SK-N-SH (cell line): ENCODE data around the gene SV2B. TPM values are rescaled to one million over a fixed set of nuclear protein-coding genes. Genes with fewer than 3 reads are reported as not detected.

Experiments used
- CTCF ChIA-PET: fragments of 300-600, 350-600 bp; formaldehyde crosslinking; extraction: SDS; loops from one replicate; lab custom pipeline; 2021; lab: Yijun Ruan, JAX
- POLR2A ChIA-PET: fragments of 350-600 bp; sonication (Branson Sonifier 250); formaldehyde crosslinking; extraction: SDS; loops from one replicate; lab custom pipeline; 2020; ENCODE audit warnings: antibody characterized with exemption, inconsistent platforms; lab: Yijun Ruan, JAX
- DNase-seq: peaks from one replicate; pipeline ENCODE4 v3.0.0; 2012
- H2AFZ ChIP-seq: fragments of 200-600 bp; sonication (generic); 2 replicates; pipeline ENCODE4 v1.8.1; 2016; ENCODE audit warnings: antibody characterized with exemption, mild to moderate bottlenecking, low read depth
- H3F3A ChIP-seq: fragments of 200-600 bp; sonication (generic); replicated peaks from 2 replicates; pipeline ENCODE3; 2016; ENCODE audit warnings: antibody characterized with exemption, mild to moderate bottlenecking; ENCODE audit not compliant: insufficient read depth
- H3K27ac ChIP-seq, 2 experiments: fragments of 200-500 bp in 1 of 2; fragments of 200-600 bp in 1 of 2; sonication (Bioruptor generic) in 1 of 2; sonication (generic), shearing (Covaris generic) in 1 of 2; 2 replicates each; pipeline versions ENCODE4 v1.5.1 to v1.6.1; 2014 to 2016; ENCODE audit warnings: low read depth in 2 of 2, inconsistent platforms in 1 of 2, low read length in 1 of 2, mild to moderate bottlenecking in 1 of 2, mixed read lengths in 1 of 2
- H3K27me3 ChIP-seq: fragments of 200-600 bp; sonication (generic), shearing (Covaris generic); 2 replicates; pipeline ENCODE4 v1.6.1; 2016; ENCODE audit warnings: mixed run types; ENCODE audit not compliant: insufficient read depth
- H3K36me3 ChIP-seq, 2 experiments: fragments of 200-500 bp in 1 of 2; fragments of 200-600 bp in 1 of 2; sonication (Bioruptor generic) in 1 of 2; sonication (generic) in 1 of 2; replicated peaks in 1 of 2; 2 replicates each; pipeline versions ENCODE3 to v1.5.1; 2014 to 2016; ENCODE audit warnings: low read length in 1 of 2, mild to moderate bottlenecking in 1 of 2; ENCODE audit not compliant: insufficient read depth in 2 of 2, control insufficient read depth in 1 of 2
- H3K4me1 ChIP-seq, 2 experiments: fragments of 200-500 bp in 1 of 2; fragments of 200-600 bp in 1 of 2; sonication (Bioruptor generic) in 1 of 2; sonication (generic), shearing (Covaris generic) in 1 of 2; 2 replicates each; pipeline versions ENCODE4 v1.5.1 to v1.6.1; 2014 to 2016; ENCODE audit warnings: low read depth in 1 of 2, low read length in 1 of 2, mixed run types in 1 of 2; ENCODE audit not compliant: insufficient read depth in 2 of 2, control insufficient read depth in 1 of 2
- H3K4me2 ChIP-seq: fragments of 200-600 bp; sonication (generic), shearing (Covaris generic); 2 replicates; pipeline ENCODE4 v1.6.1; 2017; ENCODE audit warnings: mixed run types
- H3K4me3 ChIP-seq, 2 experiments: fragments of 200-500 bp in 1 of 2; fragments of 200-600 bp in 1 of 2; sonication (Bioruptor generic) in 1 of 2; sonication (generic), shearing (Covaris generic) in 1 of 2; 2 replicates each; pipeline versions ENCODE4 v1.5.1 to v1.8.1; 2014 to 2016; ENCODE audit warnings: low read depth in 2 of 2, inconsistent platforms in 1 of 2, low read length in 1 of 2, mild to moderate bottlenecking in 1 of 2, mixed read lengths in 1 of 2, moderate library complexity in 1 of 2
- H3K79me2 ChIP-seq: fragments of 200-600 bp; sonication (generic); 2 replicates; pipeline ENCODE4 v1.8.1; 2017; ENCODE audit warnings: mild to moderate bottlenecking; ENCODE audit not compliant: insufficient read depth
- H3K9ac ChIP-seq: fragments of 200-600 bp; sonication (generic); 2 replicates; pipeline ENCODE4 v1.6.1; 2017; ENCODE audit warnings: mixed run types
- H3K9me2 ChIP-seq: fragments of 200-600 bp; sonication (generic); 2 replicates; pipeline ENCODE4 v1.6.1; 2017; ENCODE audit warnings: mixed run types
- H3K9me3 ChIP-seq: fragments of 200-600 bp; sonication (generic); 2 replicates; pipeline ENCODE4 v1.6.1; 2017; ENCODE audit warnings: mixed run types, mild to moderate bottlenecking, moderate library complexity
- H4K20me1 ChIP-seq: fragments of 200-600 bp; sonication (generic); 2 replicates; pipeline ENCODE4 v1.6.1; 2017; ENCODE audit warnings: mild to moderate bottlenecking, mixed run types; ENCODE audit not compliant: insufficient read depth
- CHD2 ChIP-seq: fragments of 150-350 bp; IDR thresholded peaks from 2 replicates; pipeline ENCODE4 v1.6.1; 2018; ENCODE audit warnings: low read length; ENCODE audit not compliant: partially characterized antibody
- EP300 ChIP-seq, 2 experiments: IDR thresholded peaks; 2 replicates each; pipeline versions ENCODE4 v1.4.0 to v1.6.1; 2012; ENCODE audit warnings: borderline replicate concordance in 1 of 2, low read depth in 1 of 2, low read length in 1 of 2
- FOSL2 ChIP-seq: IDR thresholded peaks from 2 replicates; pipeline ENCODE4 v1.4.0; 2012; ENCODE audit warnings: low read depth, mild to moderate bottlenecking, moderate library complexity, borderline replicate concordance
- IRF3 ChIP-seq: fragments of 150-350 bp; IDR thresholded peaks from 2 replicates; pipeline ENCODE4 v1.6.1; 2016; ENCODE audit warnings: mild to moderate bottlenecking, low read depth, low read length
- JUND ChIP-seq: IDR thresholded peaks from 2 replicates; pipeline ENCODE4 v1.4.0; 2012
- MEF2A ChIP-seq: IDR thresholded peaks from 2 replicates; pipeline ENCODE4 v1.4.0; 2012; ENCODE audit warnings: low read depth, borderline replicate concordance
- MXI1 ChIP-seq: IDR thresholded peaks from 2 replicates; pipeline ENCODE4 v1.6.1; 2012; ENCODE audit warnings: mild to moderate bottlenecking, low read depth, low read length, improper control_type of control experiment
- NFIC ChIP-seq: IDR thresholded peaks from 2 replicates; pipeline ENCODE4 v1.4.0; 2012; ENCODE audit warnings: borderline replicate concordance
- NRF1 ChIP-seq: IDR thresholded peaks from 2 replicates; pipeline ENCODE4 v1.6.1; 2012; ENCODE audit warnings: low read depth, mild to moderate bottlenecking, low read length
- PBX3 ChIP-seq: IDR thresholded peaks from 2 replicates; pipeline ENCODE4; 2012
- POLR2AphosphoS5 ChIP-seq: IDR thresholded peaks from 2 replicates; pipeline ENCODE4 v1.6.1; 2012; ENCODE audit warnings: low read depth, low read length
- RAD21 ChIP-seq: IDR thresholded peaks from 2 replicates; pipeline ENCODE4 v1.6.1; 2012; ENCODE audit warnings: mild to moderate bottlenecking, low read length
- RCOR1 ChIP-seq: fragments of 150-350 bp; IDR thresholded peaks from 2 replicates; pipeline ENCODE4 v1.6.1; 2017; ENCODE audit warnings: antibody characterized with exemption, low read length
- TEAD4 ChIP-seq: IDR thresholded peaks from 2 replicates; pipeline ENCODE4 v1.4.0; 2012; ENCODE audit warnings: mild to moderate bottlenecking, borderline replicate concordance; ENCODE audit not compliant: insufficient read depth
- USF1 ChIP-seq: IDR thresholded peaks from 2 replicates; pipeline ENCODE4 v1.4.0; 2012; ENCODE audit warnings: low read depth, borderline replicate concordance
- USF2 ChIP-seq: fragments of 150-350 bp; IDR thresholded peaks from 2 replicates; pipeline ENCODE4 v1.6.1; 2017; ENCODE audit warnings: antibody characterized with exemption, low read length, low read depth, borderline replicate concordance
- WGBS: methylation state at CpG from one replicate; pipeline ENCODE4 v1.1.6; 2017; ENCODE audit warnings: low lambda C conversion rate; 5-methylcytosine and 5-hydroxymethylcytosine counted together
- polyA plus RNA-seq, 3 experiments: library from polyadenylated mRNA; depleted of rRNA; stranded (reverse); fragments of >200 nt; gene quantifications; 2 replicates each; pipeline ENCODE4 v1.2.3, GENCODE V29; 2012
- TF ChIP-seq, protein P1 (sequence below): IDR thresholded peaks from 2 replicates; pipeline ENCODE4 v1.6.1; 2012; ENCODE audit warnings: mild to moderate bottlenecking, low read depth, low read length, moderate library complexity
- TF ChIP-seq, protein P2 (sequence below): fragments of 200-600 bp; sonication (generic); IDR thresholded peaks from 2 replicates; pipeline ENCODE4 v1.6.1; 2017; ENCODE audit warnings: antibody characterized with exemption, mild to moderate bottlenecking, moderate library complexity

Gene SV2B
- polyA plus RNA-seq, 1 of the 3 experiments (the other 2 are of a cell fraction) = not detected

DNA sequence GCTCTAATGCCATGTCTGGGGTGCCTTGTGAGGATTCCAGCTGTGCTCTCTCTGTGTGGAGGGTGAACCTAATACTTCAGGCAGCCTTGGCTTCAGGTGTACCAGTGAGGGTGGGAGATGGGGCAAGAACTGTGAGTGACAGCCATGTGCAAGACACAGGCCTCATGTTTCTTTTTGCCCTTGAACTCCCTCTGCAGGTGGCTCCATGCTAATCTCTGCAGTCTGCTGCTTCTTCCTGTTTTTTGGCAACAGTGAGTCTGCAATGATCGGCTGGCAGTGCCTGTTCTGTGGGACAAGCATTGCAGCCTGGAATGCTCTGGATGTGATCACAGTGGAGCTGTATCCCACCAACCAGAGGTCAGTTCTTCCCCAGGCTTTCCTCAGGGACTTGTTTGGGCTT is 189.3 kb downstream of the SV2B start:
- 80% methylated on average over 1 of the region's 1 CpG for WGBS
- H3K36me3 ChIP-seq = no peaks in the 10 kb centered on the region
- no peaks in the 10 kb centered on the region for H3K79me2 ChIP-seq
- CTCF ChIA-PET = interaction anchor here (1.8 kb wide), 1 partner anchor 13 kb away, joined by 6 read pairs; no protein-coding TSS in a partner anchor
- no peaks in the 10 kb centered on the region for H3K27me3 ChIP-seq
- no peaks in the 10 kb centered on the region for H4K20me1 ChIP-seq
- H3F3A ChIP-seq = no peaks in the 10 kb centered on the region
- no peak overlapping the region for H3K9ac ChIP-seq
- no peaks in the 10 kb centered on the region for H3K4me1 ChIP-seq
- no peak overlapping the region for H3K4me2 ChIP-seq
- H3K9me2 ChIP-seq = no peaks in the 10 kb centered on the region
- no peak overlapping the region for H2AFZ ChIP-seq
- no peak overlapping the region for H3K4me3 ChIP-seq
- peak; percentile 10 for DNase-seq
- TF ChIP-seq, protein P1, sequence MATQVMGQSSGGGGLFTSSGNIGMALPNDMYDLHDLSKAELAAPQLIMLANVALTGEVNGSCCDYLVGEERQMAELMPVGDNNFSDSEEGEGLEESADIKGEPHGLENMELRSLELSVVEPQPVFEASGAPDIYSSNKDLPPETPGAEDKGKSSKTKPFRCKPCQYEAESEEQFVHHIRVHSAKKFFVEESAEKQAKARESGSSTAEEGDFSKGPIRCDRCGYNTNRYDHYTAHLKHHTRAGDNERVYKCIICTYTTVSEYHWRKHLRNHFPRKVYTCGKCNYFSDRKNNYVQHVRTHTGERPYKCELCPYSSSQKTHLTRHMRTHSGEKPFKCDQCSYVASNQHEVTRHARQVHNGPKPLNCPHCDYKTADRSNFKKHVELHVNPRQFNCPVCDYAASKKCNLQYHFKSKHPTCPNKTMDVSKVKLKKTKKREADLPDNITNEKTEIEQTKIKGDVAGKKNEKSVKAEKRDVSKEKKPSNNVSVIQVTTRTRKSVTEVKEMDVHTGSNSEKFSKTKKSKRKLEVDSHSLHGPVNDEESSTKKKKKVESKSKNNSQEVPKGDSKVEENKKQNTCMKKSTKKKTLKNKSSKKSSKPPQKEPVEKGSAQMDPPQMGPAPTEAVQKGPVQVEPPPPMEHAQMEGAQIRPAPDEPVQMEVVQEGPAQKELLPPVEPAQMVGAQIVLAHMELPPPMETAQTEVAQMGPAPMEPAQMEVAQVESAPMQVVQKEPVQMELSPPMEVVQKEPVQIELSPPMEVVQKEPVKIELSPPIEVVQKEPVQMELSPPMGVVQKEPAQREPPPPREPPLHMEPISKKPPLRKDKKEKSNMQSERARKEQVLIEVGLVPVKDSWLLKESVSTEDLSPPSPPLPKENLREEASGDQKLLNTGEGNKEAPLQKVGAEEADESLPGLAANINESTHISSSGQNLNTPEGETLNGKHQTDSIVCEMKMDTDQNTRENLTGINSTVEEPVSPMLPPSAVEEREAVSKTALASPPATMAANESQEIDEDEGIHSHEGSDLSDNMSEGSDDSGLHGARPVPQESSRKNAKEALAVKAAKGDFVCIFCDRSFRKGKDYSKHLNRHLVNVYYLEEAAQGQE = no peak
- TF ChIP-seq NFIC (no peak), PBX3 (no peak), RCOR1 (no peak), USF1 (no peak), FOSL2 (no peak), TEAD4 (no peak), POLR2AphosphoS5 (no peak), MEF2A (no peak), CHD2 (no peak), JUND (no peak), IRF3 (no peak), RAD21 (no peak), MXI1 (no peak), NRF1 (no peak), USF2 (no peak), EP300 (IDR thresholded peaks at IDR 0.05; ENCODE audit: borderline replicate concordance in 1 of 2, low read depth in 1 of 2, low read length in 1 of 2) (no peak)
- TF ChIP-seq, protein P2, sequence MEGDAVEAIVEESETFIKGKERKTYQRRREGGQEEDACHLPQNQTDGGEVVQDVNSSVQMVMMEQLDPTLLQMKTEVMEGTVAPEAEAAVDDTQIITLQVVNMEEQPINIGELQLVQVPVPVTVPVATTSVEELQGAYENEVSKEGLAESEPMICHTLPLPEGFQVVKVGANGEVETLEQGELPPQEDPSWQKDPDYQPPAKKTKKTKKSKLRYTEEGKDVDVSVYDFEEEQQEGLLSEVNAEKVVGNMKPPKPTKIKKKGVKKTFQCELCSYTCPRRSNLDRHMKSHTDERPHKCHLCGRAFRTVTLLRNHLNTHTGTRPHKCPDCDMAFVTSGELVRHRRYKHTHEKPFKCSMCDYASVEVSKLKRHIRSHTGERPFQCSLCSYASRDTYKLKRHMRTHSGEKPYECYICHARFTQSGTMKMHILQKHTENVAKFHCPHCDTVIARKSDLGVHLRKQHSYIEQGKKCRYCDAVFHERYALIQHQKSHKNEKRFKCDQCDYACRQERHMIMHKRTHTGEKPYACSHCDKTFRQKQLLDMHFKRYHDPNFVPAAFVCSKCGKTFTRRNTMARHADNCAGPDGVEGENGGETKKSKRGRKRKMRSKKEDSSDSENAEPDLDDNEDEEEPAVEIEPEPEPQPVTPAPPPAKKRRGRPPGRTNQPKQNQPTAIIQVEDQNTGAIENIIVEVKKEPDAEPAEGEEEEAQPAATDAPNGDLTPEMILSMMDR = no peak
- H3K9me3 ChIP-seq = no peaks in the 10 kb centered on the region; the same call in 1 of the 2 replicates
- H3K27ac ChIP-seq = no peak overlapping the region
- POLR2A ChIA-PET = no interaction called here
